Measurements from ENCODE around the gene ILF3.

The ILF3 gene

DNA sequence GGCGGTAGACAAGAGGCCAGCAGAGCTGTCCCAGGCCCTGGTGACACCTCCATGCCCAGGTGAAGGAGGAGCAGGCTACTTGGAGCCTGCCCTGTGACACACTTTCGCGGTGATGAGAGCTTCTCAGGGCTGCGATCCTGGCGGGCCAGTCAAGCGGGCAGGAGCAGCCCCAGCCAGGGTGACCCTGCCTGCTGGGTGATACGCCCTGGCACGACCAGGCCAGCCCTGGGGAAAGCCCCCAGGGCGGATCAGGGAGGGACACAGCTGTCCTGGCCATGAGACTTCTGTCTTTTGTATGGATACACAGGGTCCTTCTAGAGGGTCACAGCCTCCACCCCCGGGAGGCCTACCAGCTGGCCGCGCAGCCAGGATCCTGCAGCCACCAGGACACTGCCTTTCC lies 76.8 kb downstream of the ILF3 start:
- no peak for DNase-seq (ENCODE audit: low read depth)

GRCh38 chr19:10735741-10736140 lies 81.6 kb downstream of the ILF3 start:
- DNase-seq (ENCODE audit: low read depth), result no peak

DNA sequence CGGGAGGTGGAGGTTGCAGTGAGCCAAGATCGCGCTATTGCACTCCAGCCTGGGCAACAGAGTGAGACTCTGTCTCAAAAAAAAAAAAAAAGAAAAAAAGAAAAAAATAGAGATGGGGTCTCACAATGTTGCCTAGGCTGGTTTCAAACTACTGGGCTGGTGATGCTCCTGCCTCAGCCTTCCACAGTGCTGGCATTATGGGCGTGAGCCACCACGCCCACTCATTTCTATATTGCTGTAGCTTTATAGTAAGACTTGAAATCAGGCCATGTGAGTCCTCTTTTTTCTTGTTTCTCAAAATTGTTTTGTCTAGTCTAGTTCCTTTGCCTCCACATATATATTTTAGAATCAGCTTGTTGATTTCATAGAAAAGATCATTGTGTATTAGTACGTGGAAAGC lies 82.0 kb downstream of the ILF3 start:
- DNase-seq (ENCODE audit: low read depth), result no peak

GRCh38 chr19:10736916-10737551 lies 82.9 kb downstream of the ILF3 start:
- DNase-seq (ENCODE audit: low read depth), result no peak

DNA sequence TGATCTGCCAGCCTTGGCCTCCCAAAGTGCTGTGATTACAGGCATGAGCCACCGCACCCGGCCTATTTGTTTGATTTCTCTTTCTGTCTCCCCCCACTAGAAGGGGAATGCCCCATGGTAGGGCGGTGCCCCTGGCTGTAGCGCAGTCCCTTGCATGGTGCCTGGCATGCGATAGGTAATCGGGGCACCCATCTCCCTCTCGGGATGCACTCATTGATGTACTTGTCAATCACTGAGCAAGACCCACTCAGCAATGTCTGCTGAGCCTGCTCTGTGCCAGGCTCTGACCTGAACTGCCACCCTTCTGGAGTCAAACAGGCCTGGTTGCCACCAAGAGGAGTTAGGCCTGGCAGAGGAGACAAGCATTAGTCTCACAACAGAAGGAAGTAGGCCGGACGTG lies 83.6 kb downstream of the ILF3 start:
- DNase-seq (ENCODE audit: low read depth), result no peak

DNA sequence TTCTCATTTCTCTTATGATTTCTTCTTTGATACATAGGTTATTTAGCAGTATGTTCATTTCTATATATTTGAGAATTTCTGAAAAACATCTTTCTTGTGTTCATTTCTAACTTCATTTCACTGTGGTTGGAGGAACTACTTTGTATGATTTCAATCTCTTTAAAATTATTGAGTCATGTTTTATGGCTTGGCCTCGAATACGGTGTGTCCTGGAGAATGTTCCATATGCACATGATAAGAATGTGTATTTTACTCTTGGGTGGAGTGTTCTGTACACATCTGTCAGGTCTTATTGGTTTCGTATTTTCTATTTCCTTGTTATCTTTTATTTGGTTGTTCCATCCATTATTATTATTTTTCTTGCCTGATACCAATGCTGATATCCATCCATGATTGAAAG lies 86.7 kb downstream of the ILF3 start:
- DNase-seq (ENCODE audit: low read depth), result no peak

Measured in stimulated activated CD8-positive, alpha-beta memory T cell treated with anti-CD3 and anti-CD28 coated beads, Interleukin-7, amount 100 ng/mL, for 24 hours (primary cell).